HFFc6 (cell line): ENCODE results near the gene SNED1. TPM values are rescaled to one million over a fixed set of nuclear protein-coding genes. Genes with fewer than 3 reads are reported as not detected.

Source experiments
- DNase-seq: peaks from one replicate; pipeline ENCODE4 v3.0.0-alpha.2; 2018
- H3K27ac Mint-ChIP-seq: 2 replicates; pipeline ENCODE4 v1.8.0; 2020; ENCODE audit warnings: mild to moderate bottlenecking, mixed read lengths
- H3K27me3 Mint-ChIP-seq: 2 replicates; pipeline ENCODE4 v1.8.0; 2021; ENCODE audit warnings: mild to moderate bottlenecking, moderate library complexity, mixed read lengths; ENCODE audit not compliant: insufficient read depth
- H3K36me3 Mint-ChIP-seq: 2 replicates; pipeline ENCODE4 v1.8.0; 2021; ENCODE audit warnings: low read depth, mixed read lengths
- H3K4me1 Mint-ChIP-seq: 2 replicates; pipeline ENCODE4 v1.8.0; 2020; ENCODE audit warnings: low read depth, mixed read lengths
- H3K4me3 Mint-ChIP-seq: 2 replicates; pipeline ENCODE4 v1.8.0; 2020; ENCODE audit warnings: mild to moderate bottlenecking, moderate library complexity, mixed read lengths
- H3K9me3 Mint-ChIP-seq: 2 replicates; pipeline ENCODE4 v1.8.0; 2020; ENCODE audit warnings: mild to moderate bottlenecking, mixed read lengths
- total RNA-seq, 6 experiments: library from RNA; stranded (reverse); fragmentation: NEBNext Ultra II Directional; extraction: Animal tissue kit (Norgen Biotek cat#: 25700); gene quantifications; 2 replicates in 1 of 6; 3 replicates in 5 of 6; pipeline ENCODE4 v1.2.3, GENCODE V29; 2021
- TF ChIP-seq, protein P1 (sequence below): fragments of 200-600 bp; sonication (generic); IDR thresholded peaks from 2 replicates; pipeline ENCODE4 v1.5.0; 2021; ENCODE audit warnings: antibody characterized with exemption, mild to moderate bottlenecking

Gene SNED1
- total RNA-seq, 6 experiments from 2014 or later: 1.2 to 2.1 (median 1.6) TPM

DNA sequence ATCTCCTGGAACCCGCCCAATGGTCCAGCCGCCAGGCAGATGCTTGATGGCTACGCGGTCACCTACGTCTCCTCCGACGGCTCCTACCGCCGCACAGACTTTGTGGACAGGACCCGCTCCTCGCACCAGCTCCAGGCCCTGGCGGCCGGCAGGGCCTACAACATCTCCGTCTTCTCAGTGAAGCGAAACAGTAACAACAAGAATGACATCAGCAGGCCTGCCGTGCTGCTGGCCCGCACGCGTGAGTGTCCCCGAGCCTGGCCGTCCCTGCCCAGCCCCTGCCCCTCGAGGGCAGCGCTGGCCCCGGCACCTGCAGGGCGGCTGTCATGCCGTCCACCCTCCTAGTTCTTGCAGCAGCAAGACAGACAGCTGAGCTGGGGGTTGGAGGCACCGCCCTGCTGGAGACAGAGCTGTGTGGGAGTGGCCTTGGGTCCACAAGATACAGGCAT lies 67.0 kb downstream of the SNED1 start:
- TF ChIP-seq, protein P1, sequence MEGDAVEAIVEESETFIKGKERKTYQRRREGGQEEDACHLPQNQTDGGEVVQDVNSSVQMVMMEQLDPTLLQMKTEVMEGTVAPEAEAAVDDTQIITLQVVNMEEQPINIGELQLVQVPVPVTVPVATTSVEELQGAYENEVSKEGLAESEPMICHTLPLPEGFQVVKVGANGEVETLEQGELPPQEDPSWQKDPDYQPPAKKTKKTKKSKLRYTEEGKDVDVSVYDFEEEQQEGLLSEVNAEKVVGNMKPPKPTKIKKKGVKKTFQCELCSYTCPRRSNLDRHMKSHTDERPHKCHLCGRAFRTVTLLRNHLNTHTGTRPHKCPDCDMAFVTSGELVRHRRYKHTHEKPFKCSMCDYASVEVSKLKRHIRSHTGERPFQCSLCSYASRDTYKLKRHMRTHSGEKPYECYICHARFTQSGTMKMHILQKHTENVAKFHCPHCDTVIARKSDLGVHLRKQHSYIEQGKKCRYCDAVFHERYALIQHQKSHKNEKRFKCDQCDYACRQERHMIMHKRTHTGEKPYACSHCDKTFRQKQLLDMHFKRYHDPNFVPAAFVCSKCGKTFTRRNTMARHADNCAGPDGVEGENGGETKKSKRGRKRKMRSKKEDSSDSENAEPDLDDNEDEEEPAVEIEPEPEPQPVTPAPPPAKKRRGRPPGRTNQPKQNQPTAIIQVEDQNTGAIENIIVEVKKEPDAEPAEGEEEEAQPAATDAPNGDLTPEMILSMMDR: no peak
- Mint-ChIP-seq H3K9me3 (no peaks in the 10 kb centered on the region), H3K4me1 (no peaks in the 10 kb centered on the region)

DNA sequence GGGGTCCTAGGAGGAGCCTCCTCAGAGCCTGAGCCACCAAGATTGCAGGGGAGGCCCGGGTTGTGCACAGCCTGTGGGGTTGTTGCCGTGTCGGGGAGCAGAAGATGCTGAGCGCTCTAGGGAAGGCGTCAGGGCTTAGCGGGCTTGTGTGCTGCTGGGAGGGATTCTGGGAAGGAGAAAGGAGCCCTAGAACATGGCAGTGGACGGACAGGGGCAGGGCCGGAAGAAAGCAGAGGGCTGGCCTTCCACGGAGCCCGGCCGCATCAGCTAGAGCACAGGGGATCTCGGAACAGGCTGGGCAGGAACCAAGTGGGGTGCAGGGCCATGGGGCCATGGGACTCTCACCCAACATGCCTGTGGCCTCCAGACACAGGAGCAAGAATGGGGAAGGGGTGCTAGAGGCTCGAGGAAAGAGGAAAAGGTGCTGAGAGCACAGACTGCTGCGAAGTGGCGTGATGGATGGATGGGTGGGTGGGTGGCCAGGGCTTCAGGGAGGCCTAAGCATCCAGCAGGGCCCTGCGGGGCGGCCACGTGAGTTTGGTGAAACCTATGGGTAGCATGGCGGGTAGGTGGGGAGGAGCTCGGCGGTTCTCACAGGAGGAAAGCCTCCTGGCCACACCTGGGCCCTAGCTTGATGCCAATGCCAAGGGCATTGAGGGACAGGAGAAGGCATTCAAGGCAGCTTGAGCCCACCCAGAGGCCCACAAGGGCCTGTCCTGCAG lies 67.9 kb downstream of the SNED1 start:
- TF ChIP-seq, protein P1: no peak
- no peaks in the 10 kb centered on the region for H3K9me3 Mint-ChIP-seq
- H3K36me3 Mint-ChIP-seq: no peaks in the 10 kb centered on the region
- no peaks in the 10 kb centered on the region for H3K4me1 Mint-ChIP-seq
- DNase-seq: no peak
- no peak overlapping the region for H3K27ac Mint-ChIP-seq
- no peak overlapping the region for H3K4me3 Mint-ChIP-seq
- peaks cover 15% of the 10 kb centered on the region for H3K27me3 Mint-ChIP-seq

More for the DNA sequence above, 67.0 kb downstream of the SNED1 start:
- Mint-ChIP-seq H3K4me3 (no peak overlapping the region), H3K27ac (no peak overlapping the region), H3K27me3 (peaks cover 15% of the 10 kb centered on the region), H3K36me3 (no peaks in the 10 kb centered on the region)
- DNase-seq: no peak

DNA sequence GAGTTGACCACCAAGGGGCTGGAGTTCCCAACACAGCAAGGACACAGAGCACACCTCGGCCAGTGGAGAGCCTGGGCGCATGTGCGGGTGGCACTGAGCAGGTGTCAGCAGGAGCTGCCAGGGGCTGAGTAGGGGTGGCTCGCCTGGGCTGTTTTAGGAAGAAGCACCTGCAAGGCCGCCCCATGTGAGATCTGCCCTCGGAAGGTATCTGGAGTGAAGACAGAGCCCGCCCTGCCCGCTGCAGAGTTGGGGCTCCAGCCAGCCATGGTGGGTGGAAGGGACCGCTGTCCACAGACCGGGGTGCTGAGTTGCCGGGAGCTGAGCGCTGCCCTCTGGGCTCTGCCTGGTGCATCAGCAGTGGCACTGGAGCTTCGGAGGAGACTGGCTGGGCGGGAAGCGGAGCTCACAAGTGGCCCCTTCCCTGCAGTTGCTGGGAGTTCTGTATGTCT lies 68.5 kb downstream of the SNED1 start:
- Mint-ChIP-seq H3K4me3 (no peak overlapping the region), H3K27me3 (peaks cover 12% of the 10 kb centered on the region), H3K9me3 (no peaks in the 10 kb centered on the region), H3K4me1 (no peaks in the 10 kb centered on the region), H3K27ac (no peak overlapping the region), H3K36me3 (no peaks in the 10 kb centered on the region)
- no peak for DNase-seq
- TF ChIP-seq, protein P1: peak; percentile 15; the same call in 1 of the 2 replicates

DNA sequence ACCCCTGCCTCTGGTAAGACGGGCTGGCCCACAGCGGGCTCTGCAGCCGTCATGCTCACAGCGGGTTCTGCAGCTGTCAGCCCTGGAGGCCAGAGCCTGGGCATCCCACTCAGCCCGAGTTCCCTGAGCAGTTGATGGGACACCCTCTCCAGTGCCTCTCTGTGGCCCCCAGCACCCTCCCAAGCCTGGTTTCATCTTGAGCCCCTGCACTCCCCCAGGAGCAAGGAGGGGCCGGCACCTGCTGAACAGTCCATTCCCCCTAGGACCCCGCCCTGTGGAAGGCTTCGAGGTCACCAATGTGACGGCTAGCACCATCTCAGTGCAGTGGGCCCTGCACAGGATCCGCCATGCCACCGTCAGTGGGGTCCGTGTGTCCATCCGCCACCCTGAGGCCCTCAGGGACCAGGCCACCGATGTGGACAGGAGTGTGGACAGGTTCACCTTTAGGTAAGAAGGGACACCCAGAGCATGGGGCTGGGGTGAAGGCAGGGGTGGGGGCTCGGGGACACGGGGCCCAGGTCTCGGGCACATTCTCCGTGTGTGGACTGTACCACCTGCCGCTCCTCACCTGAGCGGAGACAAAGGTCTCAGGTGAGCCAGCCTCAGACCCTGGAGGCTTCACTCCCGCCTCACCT lies 69.2 kb downstream of the SNED1 start:
- TF ChIP-seq, protein P1: no peak
- H3K27ac Mint-ChIP-seq: no peak overlapping the region
- DNase-seq: no peak
- no peaks in the 10 kb centered on the region for H3K4me1 Mint-ChIP-seq
- no peak overlapping the region for H3K4me3 Mint-ChIP-seq
- H3K9me3 Mint-ChIP-seq: no peaks in the 10 kb centered on the region
- H3K27me3 Mint-ChIP-seq: peaks cover 17% of the 10 kb centered on the region
- H3K36me3 Mint-ChIP-seq: no peaks in the 10 kb centered on the region

DNA sequence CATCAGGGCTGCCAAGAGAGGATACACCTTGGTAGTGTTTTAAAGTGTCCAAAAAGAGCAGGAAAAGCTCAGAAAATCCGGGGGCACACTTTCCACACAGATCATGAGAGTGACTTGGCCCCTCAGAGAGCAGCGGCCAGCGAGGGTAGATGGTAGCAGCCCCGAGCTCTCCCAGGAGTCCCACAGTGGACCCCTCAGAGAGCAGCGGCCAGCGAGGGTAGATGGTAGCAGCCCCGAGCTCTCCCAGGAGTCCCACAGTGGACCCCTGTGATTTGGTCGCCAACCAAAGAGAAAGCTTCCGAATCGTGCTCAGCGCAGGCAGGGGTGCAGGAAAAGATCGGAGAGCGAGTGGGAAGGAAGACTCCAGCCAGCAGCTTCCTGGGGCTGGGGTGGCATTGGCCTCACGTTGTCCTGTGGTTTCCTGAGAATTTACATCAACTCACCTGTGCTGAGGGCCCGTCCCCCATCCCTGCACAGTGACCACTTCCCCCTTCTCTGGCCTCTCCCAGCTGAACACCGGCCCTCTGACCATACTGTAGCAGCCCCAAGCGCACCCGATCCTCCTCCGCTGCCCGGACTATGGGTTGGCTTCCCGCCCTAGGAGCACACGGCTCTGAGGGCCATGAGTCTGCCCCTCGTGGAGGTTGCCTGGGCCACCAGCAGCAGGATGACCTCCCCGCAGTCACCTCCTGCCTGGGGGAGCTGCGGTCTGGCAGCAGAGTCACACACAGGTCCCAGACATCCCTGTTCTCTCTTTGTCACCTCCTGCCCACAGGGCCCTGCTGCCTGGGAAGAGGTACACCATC lies 69.9 kb downstream of the SNED1 start:
- Mint-ChIP-seq H3K27me3 (peaks cover 19% of the 10 kb centered on the region), H3K36me3 (no peaks in the 10 kb centered on the region), H3K4me3 (no peak overlapping the region), H3K9me3 (no peaks in the 10 kb centered on the region), H3K4me1 (no peaks in the 10 kb centered on the region), H3K27ac (no peak overlapping the region)
- TF ChIP-seq, protein P1: no peak
- no peak for DNase-seq
